ENCODE measurements around the gene MYDGF. TPM values are rescaled to one million over a fixed set of nuclear protein-coding genes. Genes with fewer than 3 reads are reported as not detected.

MYDGF gene
- total and polyA plus RNA-seq, 9 of the 15 experiments (the other 6 are each of a cell fraction or from before 2014, with no cell fraction given): 4.2 to 141 (median 82.1) TPM

GRCh38 chr19:4650159-4650558, 20.0 kb downstream of the MYDGF start:
- H3K4me2 ChIP-seq (ENCODE audit: insufficient read depth, low read length): no peak overlapping the region
- peaks cover 9 to 25% of the 10 kb centered on the region in 2 experiments; a peak in 3 of 5 replicates for H3K4me1 ChIP-seq (replicated peaks in 1 of 2; ENCODE audit: control insufficient read depth in 2 of 2, insufficient read depth in 2 of 2, low read length in 2 of 2)
- H3K9ac ChIP-seq (ENCODE audit: insufficient read depth in 1 of 2, low read depth in 2 of 2, low read length in 2 of 2): peak overlapping the region in 1 of 2 experiments; percentile 46; a peak in 1 of 4 replicates
- FAIRE-seq: no peak
- H4K20me1 ChIP-seq (replicated peaks; ENCODE audit: control insufficient read depth, insufficient read depth, low read length): no peaks in the 10 kb centered on the region
- H3K9me3 ChIP-seq (replicated peaks; ENCODE audit: control insufficient read depth, insufficient read depth, low read depth, low read length): no peaks in the 10 kb centered on the region
- BruUV-seq (replicated peaks): no TSS peak
- peaks cover 23% of the 10 kb centered on the region; the same call in 2 of the 3 replicates for H3K36me3 ChIP-seq (ENCODE audit: control insufficient read depth, insufficient read depth, low read length)
- no peaks in the 10 kb centered on the region for H3K27me3 ChIP-seq (ENCODE audit: control insufficient read depth in 2 of 2, insufficient read depth in 2 of 2, low read length in 2 of 2)
- H3K9me1 ChIP-seq (ENCODE audit: control insufficient read depth, insufficient read depth, low read length): peaks cover 3% of the 10 kb centered on the region
- in situ Hi-C loops (cut with MboI) (no loop called here), intact Hi-C loops (cut with micrococcal nuclease) (no loop called here)
- ATAC-seq: no peak
- no peaks in the 10 kb centered on the region for H3K79me2 ChIP-seq (ENCODE audit: control insufficient read depth, insufficient read depth, low read length)
- DNase-seq (ENCODE audit: extremely low read depth in 1 of 4, low spot score in 3 of 4): no peak
- 70% methylated on average over 2 of the region's 2 CpGs for WGBS (ENCODE audit: insufficient coverage, low coverage, missing lambda C conversion rate)
- ChIA-PET CTCF (ENCODE audit: low intra/inter-chr PET ratio) (no interaction called here), POLR2A (no interaction called here)
- H2AFZ ChIP-seq (ENCODE audit: low read depth, low read length): no peak overlapping the region
- no peak overlapping the region for H3K27ac ChIP-seq (ENCODE audit: extremely low read depth, low read depth, low read length)
- no peak overlapping the region for H3K4me3 ChIP-seq
- no peak for TF ChIP-seq CUX1 (CRISPR knock-in tag; IDR thresholded peaks at IDR 0.05)
- TF ChIP-seq JUND (IDR thresholded peaks at IDR 0.05; ENCODE audit: borderline replicate concordance, low read depth, low read length): no peak
- TF ChIP-seq JUND (tag; IDR thresholded peaks at IDR 0.05; ENCODE audit: borderline replicate concordance, low read depth, low read length): no peak
- TF ChIP-seq PHF8 (IDR thresholded peaks at IDR 0.05; ENCODE audit: borderline replicate concordance, low read length): no peak
- TF ChIP-seq NFATC3 (IDR thresholded peaks at IDR 0.05): no peak
- TF ChIP-seq IRF1 (CRISPR knock-in tag; IDR thresholded peaks at IDR 0.05; ENCODE audit: borderline replicate concordance): no peak
- TF ChIP-seq ZEB2 (IDR thresholded peaks at IDR 0.05): no peak
- TF ChIP-seq ATF1 (CRISPR knock-in tag; IDR thresholded peaks at IDR 0.05): no peak
- no peak for TF ChIP-seq ATF1 (tag; IDR thresholded peaks at IDR 0.05)
- no peak for TF ChIP-seq EZH2 (IDR thresholded peaks at IDR 0.05; ENCODE audit: borderline replicate concordance, low read depth, low read length)
- TF ChIP-seq TRIM24 (IDR thresholded peaks at IDR 0.05): no peak
- no peak for TF ChIP-seq THAP7 (CRISPR knock-in tag; IDR thresholded peaks at IDR 0.05)
- TF ChIP-seq CHAMP1 (IDR thresholded peaks at IDR 0.05): no peak
- no peak for TF ChIP-seq ZBED1 (IDR thresholded peaks at IDR 0.05)

Data from K562 (cell line).